ENCODE data around the gene MYH11.

The MYH11 gene

DNA sequence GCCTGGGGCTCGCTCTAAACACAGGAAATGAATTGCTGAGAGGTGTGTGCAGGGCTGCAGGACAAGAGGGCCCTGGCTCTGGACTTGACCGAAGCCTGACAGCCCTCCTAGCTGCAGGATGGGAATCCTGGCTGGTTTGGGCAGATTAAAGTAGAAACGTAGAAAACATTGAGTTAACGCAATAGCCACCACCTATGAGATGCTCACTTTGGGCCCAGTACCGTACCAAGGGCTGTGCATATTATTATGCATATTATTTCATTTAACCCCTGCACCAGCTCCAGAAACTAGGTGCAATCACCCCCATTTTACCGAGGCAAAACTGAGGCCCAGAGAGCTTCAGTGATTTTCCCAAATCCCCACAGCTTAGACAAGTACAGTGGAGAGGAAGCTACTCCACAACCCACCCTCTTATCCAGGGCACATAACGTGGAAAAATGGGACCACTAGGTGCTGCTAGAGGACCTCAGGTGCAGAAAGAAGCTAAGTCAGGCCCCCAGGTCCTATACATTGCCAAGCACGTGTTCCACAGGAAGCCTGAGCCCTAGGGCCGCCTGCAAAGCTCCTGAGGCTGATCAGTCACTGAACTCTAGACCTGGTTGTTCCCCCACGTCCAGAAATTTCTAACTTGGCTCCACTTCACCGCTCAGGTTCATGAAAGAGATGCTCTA is 79.2 kb downstream of the MYH11 start:
- no peak overlapping the region for H3K27ac ChIP-seq
- H3K4me3 ChIP-seq (ENCODE audit: low read depth, low read length): no peak overlapping the region
- no peaks in the 10 kb centered on the region for H3K79me2 ChIP-seq
- no peak overlapping the region for H3K9ac ChIP-seq
- no peaks in the 10 kb centered on the region for H3K36me3 ChIP-seq (ENCODE audit: control insufficient read depth, insufficient read depth, low read length)
- H3K4me2 ChIP-seq (ENCODE audit: low read length): no peak overlapping the region
- no peaks in the 10 kb centered on the region for H3K4me1 ChIP-seq
- no peak overlapping the region for H2AFZ ChIP-seq
- H3K27me3 ChIP-seq (ENCODE audit: control insufficient read depth, insufficient read depth, low read length): no peaks in the 10 kb centered on the region
- TF ChIP-seq, protein P1, sequence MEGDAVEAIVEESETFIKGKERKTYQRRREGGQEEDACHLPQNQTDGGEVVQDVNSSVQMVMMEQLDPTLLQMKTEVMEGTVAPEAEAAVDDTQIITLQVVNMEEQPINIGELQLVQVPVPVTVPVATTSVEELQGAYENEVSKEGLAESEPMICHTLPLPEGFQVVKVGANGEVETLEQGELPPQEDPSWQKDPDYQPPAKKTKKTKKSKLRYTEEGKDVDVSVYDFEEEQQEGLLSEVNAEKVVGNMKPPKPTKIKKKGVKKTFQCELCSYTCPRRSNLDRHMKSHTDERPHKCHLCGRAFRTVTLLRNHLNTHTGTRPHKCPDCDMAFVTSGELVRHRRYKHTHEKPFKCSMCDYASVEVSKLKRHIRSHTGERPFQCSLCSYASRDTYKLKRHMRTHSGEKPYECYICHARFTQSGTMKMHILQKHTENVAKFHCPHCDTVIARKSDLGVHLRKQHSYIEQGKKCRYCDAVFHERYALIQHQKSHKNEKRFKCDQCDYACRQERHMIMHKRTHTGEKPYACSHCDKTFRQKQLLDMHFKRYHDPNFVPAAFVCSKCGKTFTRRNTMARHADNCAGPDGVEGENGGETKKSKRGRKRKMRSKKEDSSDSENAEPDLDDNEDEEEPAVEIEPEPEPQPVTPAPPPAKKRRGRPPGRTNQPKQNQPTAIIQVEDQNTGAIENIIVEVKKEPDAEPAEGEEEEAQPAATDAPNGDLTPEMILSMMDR (IDR thresholded peaks at IDR 0.05): no peak
- H3K9me3 ChIP-seq (ENCODE audit: control insufficient read depth, low read length): no peaks in the 10 kb centered on the region

DNA sequence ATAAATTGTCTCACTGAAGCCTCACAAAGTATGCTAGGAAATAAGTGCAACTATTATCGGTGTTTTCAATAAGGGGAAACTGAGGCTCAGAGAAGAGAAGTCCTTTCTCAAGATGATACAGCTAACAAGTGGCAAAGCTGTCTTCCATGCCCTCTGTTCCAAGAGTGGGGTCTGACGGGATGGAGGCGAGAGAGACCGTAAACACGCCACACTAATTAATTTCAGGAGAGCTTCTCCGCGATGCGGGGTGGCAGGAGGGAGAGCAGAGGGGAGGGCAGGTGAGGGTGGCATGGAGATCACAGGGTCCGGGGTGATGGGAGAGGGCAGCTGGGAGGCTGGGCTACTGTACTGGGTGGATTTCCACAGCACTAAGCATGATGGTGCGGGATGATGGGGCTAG is 80.3 kb downstream of the MYH11 start:
- no peaks in the 10 kb centered on the region for H3K4me1 ChIP-seq
- no peaks in the 10 kb centered on the region for H3K9me3 ChIP-seq (ENCODE audit: control insufficient read depth, low read length)
- H3K4me3 ChIP-seq (ENCODE audit: low read depth, low read length): no peak overlapping the region
- TF ChIP-seq, protein P1 (IDR thresholded peaks at IDR 0.05): no peak
- no peaks in the 10 kb centered on the region for H3K27me3 ChIP-seq (ENCODE audit: control insufficient read depth, insufficient read depth, low read length)
- no peak overlapping the region for H3K9ac ChIP-seq
- no peak overlapping the region for H3K4me2 ChIP-seq (ENCODE audit: low read length)
- H2AFZ ChIP-seq: no peak overlapping the region
- no peaks in the 10 kb centered on the region for H3K36me3 ChIP-seq (ENCODE audit: control insufficient read depth, insufficient read depth, low read length)
- no peaks in the 10 kb centered on the region for H3K79me2 ChIP-seq
- no peak overlapping the region for H3K27ac ChIP-seq

DNA sequence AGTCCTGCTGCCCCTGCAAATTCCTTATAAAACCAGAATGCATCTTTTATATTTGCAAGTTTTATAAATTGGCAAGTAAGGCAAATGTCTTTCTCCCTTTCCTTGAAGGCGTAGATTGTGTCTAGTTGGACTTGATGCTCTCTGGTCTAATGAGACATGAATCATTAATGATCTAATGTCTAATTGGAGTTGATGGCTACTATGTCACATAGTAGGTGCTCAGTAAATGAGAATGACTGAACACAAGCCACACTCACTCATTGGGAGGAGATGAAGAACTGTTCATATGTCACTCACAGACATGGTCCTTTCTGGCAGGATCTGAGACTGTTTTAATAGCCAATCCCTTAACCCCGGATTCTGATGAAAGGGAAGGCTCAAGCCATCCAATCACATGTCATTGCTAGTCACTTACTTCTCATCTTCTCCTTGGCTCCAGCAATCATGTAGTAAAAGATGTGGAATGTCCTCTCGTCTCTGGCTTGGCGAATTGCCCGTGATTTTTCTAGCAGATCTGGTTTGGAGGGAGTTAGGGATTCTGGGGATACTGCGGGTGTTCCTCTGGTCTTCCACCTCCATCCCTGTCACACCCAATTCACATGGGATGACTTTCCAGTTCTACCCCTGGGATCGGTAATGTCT is 81.0 kb downstream of the MYH11 start:
- Histone ChIP-seq H3K4me2 (ENCODE audit: low read length) (no peak overlapping the region), H3K4me1 (no peaks in the 10 kb centered on the region), H2AFZ (no peak overlapping the region), H3K79me2 (no peaks in the 10 kb centered on the region), H3K27me3 (ENCODE audit: control insufficient read depth, insufficient read depth, low read length) (no peaks in the 10 kb centered on the region), H3K9ac (no peak overlapping the region), H3K9me3 (ENCODE audit: control insufficient read depth, low read length) (no peaks in the 10 kb centered on the region), H3K27ac (no peak overlapping the region), H3K4me3 (ENCODE audit: low read depth, low read length) (no peak overlapping the region), H3K36me3 (ENCODE audit: control insufficient read depth, insufficient read depth, low read length) (no peaks in the 10 kb centered on the region)
- TF ChIP-seq, protein P1 (IDR thresholded peaks at IDR 0.05): no peak

DNA sequence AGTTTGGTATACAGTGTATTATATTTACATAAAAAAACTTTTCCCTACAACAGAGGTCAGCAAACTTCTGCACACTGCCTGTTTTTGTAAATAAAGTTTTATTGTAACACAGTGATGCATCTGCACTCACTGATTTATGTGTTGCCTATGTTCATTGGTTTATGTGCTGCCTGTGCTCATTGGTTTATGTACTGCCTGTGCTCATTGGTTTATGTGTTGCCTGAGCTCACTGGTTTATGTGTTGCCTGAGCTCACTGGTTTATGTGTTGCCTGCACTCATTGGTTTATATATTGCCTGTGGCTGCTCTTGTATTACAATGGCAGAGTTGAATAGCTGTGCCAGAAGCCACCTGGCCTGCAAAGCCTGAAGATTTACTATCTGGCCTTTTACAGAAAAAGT is 81.6 kb downstream of the MYH11 start:
- Histone ChIP-seq H3K79me2 (no peaks in the 10 kb centered on the region), H3K36me3 (ENCODE audit: control insufficient read depth, insufficient read depth, low read length) (no peaks in the 10 kb centered on the region), H3K27ac (no peak overlapping the region)

More for the DNA sequence above, 81.6 kb downstream of the MYH11 start:
- TF ChIP-seq, protein P1 (IDR thresholded peaks at IDR 0.05): no peak
- H2AFZ ChIP-seq: no peak overlapping the region
- H3K27me3 ChIP-seq (ENCODE audit: control insufficient read depth, insufficient read depth, low read length): no peaks in the 10 kb centered on the region
- no peaks in the 10 kb centered on the region for H3K4me1 ChIP-seq
- H3K4me3 ChIP-seq (ENCODE audit: low read depth, low read length): no peak overlapping the region
- H3K4me2 ChIP-seq (ENCODE audit: low read length): no peak overlapping the region
- H3K9me3 ChIP-seq (ENCODE audit: control insufficient read depth, low read length): no peaks in the 10 kb centered on the region
- H3K9ac ChIP-seq: no peak overlapping the region
